Astrocyte of the cerebellum (primary cell): ENCODE results near the gene RPL29.
"Not testable (repeated sequence)": the region's sequence is repeated elsewhere in the genome, so short reads cannot be mapped to it uniquely, and the experiment has no call there.

Source experiments
- DNase-seq: peaks from one replicate; pipeline ENCODE4 v3.0.0-alpha.2; 2011; ENCODE audit warnings: low read depth
- H3K4me3 ChIP-seq: 2 replicates; pipeline ENCODE4 v1.5.1; 2011; ENCODE audit warnings: mild to moderate bottlenecking, low read depth, low read length, moderate library complexity
- CTCF ChIP-seq: IDR thresholded peaks from 2 replicates; pipeline ENCODE4 v1.5.1; 2012; ENCODE audit warnings: low read length, low read depth, moderate library complexity, mild to moderate bottlenecking; ENCODE audit errors: missing control alignments
- in situ Hi-C: cut with HindIII; loops from 2 replicates; pipeline ENCODE4 v1.10.0; 2017; ENCODE audit warnings: low sequenced_read_pairs

RPL29 gene

GRCh38 chr3:51995346-51996163, at the start of gene RPL29:
TSS of gene RPL29 (minus strand) at chr3:51995895. CDS start at chr3:51995461, 434 bp downstream.
- in situ Hi-C loops, result no loop called here
- H3K4me3 ChIP-seq, result peak within 1 kb of the TSS; percentile 88
- no peak for TF ChIP-seq CTCF
- peak; percentile 89 for DNase-seq

GRCh38 chr3:52044869-52045619, 49.3 kb upstream of the RPL29 start:
- no peak overlapping the region for H3K4me3 ChIP-seq
- no peak for DNase-seq
- no peak for TF ChIP-seq CTCF
- in situ Hi-C loops, result loop anchor here (5.0 kb wide), 3 partner anchors 47 to 107 kb away; partner anchors contain the start of gene POC1A

- no peak overlapping the region for H3K4me3 ChIP-seq
- in situ Hi-C loops, result no loop called here
- no peak for TF ChIP-seq CTCF
- no peak for DNase-seq
Observed at GRCh38 chr3:52043750-52044149, 48.1 kb upstream of the RPL29 start.

- H3K4me3 ChIP-seq, DNase-seq, in situ Hi-C loops: not testable (repeated sequence)
Observed at GRCh38 chr3:52043039-52043438, 47.3 kb upstream of the RPL29 start.

GRCh38 chr3:52041118-52041731, 45.5 kb upstream of the RPL29 start:
- in situ Hi-C loops, result no loop called here
- TF ChIP-seq CTCF, result peak; percentile 30
- DNase-seq, result no peak
- H3K4me3 ChIP-seq, result no peak overlapping the region

- in situ Hi-C loops, result no loop called here
- no peak overlapping the region for H3K4me3 ChIP-seq
- no peak for DNase-seq
- TF ChIP-seq CTCF, result no peak
Observed at GRCh38 chr3:52040600-52040999, 44.9 kb upstream of the RPL29 start.

GRCh38 chr3:52039846-52040245, 44.2 kb upstream of the RPL29 start:
- peak; percentile 18 for DNase-seq
- no peak for TF ChIP-seq CTCF
- in situ Hi-C loops, result no loop called here
- no peak overlapping the region for H3K4me3 ChIP-seq
